Astrocyte (in vitro differentiated cells and primary cell): ENCODE measurements around the gene LCLAT1.

Source experiments
- CTCF ChIP-seq: IDR thresholded peaks from 2 replicates; pipeline ENCODE4 v1.5.1; 2011; ENCODE audit warnings: low read depth, mild to moderate bottlenecking, inconsistent platforms, low read length, moderate library complexity; ENCODE audit not compliant: insufficient read depth
- EZH2 ChIP-seq: IDR thresholded peaks from 2 replicates; pipeline ENCODE4 v1.6.1; 2012; ENCODE audit warnings: mild to moderate bottlenecking, low read length, inconsistent platforms; ENCODE audit not compliant: insufficient read depth

- TF ChIP-seq CTCF (no peak), EZH2 (no peak)
Observed at GRCh38 chr2:30628341-30628740, 181.3 kb downstream of the LCLAT1 start.
